ENCODE data around the gene CD302.
"Not testable (repeated sequence)": the region's sequence is repeated elsewhere in the genome, so short reads cannot be mapped to it uniquely, and the experiment has no call there.

CD302 gene

DNA sequence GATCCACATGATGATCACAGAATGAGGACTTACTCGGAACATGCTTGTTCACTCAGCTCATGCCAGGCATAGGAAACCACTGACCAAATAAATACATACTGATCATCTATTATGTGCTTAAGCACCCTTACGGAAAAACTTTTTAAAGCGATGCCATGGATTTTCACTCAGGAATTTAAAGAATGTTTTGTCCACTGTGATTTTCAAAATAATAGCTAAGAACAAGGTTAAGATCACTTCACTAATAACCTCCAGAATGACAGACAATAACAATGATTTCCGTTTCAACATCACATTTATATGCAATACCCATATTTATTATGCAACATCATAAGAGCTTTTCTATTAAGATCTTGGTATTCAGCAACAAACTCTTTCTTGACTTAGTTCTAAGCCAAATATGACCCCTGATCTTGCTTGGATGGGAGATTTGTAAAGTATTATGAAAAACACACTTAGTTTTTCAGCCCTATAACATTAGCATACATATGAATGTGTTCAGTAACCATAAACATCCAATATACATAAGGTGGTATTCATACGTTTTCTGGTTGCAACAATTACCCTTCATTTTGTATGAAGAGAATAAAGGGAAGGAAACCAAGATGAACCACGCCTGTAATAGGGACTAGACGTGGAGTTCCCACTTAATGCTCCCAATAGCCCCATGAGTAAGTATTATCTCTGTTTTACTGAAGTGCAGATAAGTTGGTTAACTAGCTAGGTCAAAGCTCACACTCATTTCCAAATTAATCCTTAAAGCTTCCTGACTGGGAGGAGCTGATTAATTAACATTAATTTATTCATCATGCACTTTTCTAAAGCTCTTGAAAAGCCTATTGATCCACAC is 1.9 kb downstream of the CD302 start:
- FAIRE-seq (no peak), DNase-seq (ENCODE audit: extremely low spot score, insufficient read length, low read depth) (no peak)

GRCh38 chr2:159793326-159793725 is 4.7 kb downstream of the CD302 start:
- DNase-seq (ENCODE audit: extremely low spot score, insufficient read length, low read depth) (no peak), FAIRE-seq (no peak)

DNA sequence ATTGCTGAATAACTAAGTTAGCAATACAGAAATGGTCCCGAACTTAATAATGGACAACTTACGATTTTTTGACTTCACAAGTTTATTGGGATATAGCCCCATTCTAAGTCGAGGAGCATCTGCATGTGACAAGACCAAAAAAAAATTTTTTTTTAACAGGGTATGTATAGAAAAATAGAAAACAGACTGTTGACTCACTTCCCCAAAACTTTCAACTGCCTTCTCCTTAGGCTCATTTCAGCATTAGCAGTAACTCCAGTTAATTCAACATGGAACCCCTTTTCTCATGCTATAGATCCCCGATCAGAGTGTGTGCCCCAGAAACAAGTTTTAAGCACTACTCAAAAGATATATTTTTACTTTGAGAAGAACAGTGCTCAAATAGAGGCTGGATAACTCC is 5.4 kb downstream of the CD302 start:
- DNase-seq (ENCODE audit: extremely low spot score, insufficient read length, low read depth): no peak

DNA sequence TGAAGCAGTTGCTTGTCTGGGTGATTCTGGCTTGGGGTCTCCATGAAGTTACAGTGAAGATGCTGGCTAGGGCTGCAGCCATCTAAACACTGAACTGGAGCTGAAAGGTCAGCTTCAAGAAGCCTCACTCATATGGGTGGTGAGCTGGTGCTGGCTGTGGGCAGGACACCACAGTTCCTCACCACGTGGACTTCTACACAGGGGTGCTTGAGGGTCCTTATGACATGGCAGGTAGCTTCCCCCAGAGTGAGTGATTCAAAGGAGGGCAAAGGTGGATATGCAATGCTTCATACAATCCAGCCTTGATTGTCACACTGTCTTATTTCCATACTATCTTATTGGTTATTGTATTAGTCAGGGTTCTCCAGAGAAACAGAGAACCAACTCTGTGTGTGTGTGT is 6.0 kb downstream of the CD302 start:
- DNase-seq (ENCODE audit: extremely low spot score, insufficient read length, low read depth) (no peak), FAIRE-seq (no peak)

More for the DNA sequence above, 5.4 kb downstream of the CD302 start:
- no peak for FAIRE-seq

- DNase-seq (ENCODE audit: extremely low spot score, insufficient read length, low read depth) (no peak), FAIRE-seq (peak; percentile 53)
Observed at GRCh38 chr2:159790323-159790722, 7.7 kb downstream of the CD302 start.

- no peak for FAIRE-seq
- DNase-seq (ENCODE audit: extremely low spot score, insufficient read length, low read depth): no peak
Observed at GRCh38 chr2:159788253-159788652, 9.8 kb downstream of the CD302 start.

- not testable (repeated sequence) for FAIRE-seq; DNase-seq (ENCODE audit: extremely low spot score, insufficient read length, low read depth)
Observed at GRCh38 chr2:159787647-159788046, 10.4 kb downstream of the CD302 start.

GRCh38 chr2:159786938-159787337 is 11.1 kb downstream of the CD302 start:
- no peak for DNase-seq (ENCODE audit: extremely low spot score, insufficient read length, low read depth)
- FAIRE-seq: no peak

DNA sequence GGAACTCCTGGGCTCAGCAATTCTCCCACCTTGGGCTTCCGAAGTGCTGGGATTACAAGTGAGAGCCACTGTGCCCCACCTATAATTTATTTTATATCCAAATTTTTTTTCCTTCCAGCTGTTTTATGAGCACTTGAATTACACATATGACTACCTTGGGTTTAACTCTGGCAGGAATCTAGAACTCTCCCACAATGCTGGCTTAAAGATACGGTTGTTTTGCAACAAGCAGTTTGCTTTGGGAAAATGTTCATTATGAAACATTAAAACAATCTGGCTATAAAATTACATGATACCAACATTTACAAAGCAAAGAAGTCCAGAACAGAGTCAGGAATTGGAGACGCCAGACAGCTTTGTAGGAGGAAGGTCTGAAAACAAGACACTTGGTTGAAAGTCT is 12.8 kb downstream of the CD302 start:
- DNase-seq (ENCODE audit: extremely low spot score, insufficient read length, low read depth) (no peak), FAIRE-seq (no peak)

DNA sequence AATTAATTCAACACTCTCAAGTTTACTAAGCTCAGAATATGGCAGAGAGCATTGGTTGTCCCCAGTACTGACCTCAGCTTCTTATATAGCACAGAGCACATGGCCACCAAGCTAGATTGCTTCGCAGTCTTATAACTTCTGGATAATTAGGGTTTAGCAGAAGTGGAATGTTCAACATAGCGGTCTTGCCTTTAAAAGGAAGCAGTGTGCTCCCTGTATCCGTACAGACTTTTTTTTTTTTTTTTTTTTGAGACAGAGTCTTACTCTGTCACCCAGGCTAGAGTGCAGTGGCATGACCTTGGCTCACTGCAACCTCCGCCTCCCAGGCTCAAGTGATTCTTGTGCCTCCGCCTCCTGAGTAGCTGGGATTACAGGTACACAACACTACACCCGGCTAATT is 13.3 kb downstream of the CD302 start:
- not testable (repeated sequence) for FAIRE-seq; DNase-seq (ENCODE audit: extremely low spot score, insufficient read length, low read depth)

GRCh38 chr2:159783556-159783955 is 14.5 kb downstream of the CD302 start:
- FAIRE-seq: no peak
- no peak for DNase-seq (ENCODE audit: extremely low spot score, insufficient read length, low read depth)

DNA sequence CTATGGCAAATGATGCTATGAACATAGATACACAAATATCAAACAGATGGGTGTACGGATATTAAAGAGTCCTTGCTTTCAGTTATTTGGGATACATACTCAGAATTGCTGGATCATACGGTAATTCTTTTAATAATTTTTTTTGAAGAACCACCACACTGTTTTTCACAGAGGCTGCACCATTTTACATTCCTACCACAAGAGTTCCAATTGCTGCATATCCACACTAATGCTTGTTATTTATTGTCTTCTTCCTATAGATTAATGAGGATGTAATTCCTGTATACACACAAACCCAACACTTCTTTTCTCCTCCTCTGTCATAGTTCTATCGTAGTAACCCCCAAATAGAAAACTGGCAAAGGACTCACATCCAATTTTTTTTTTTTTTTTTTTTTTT is 21.7 kb downstream of the CD302 start:
- no peak for FAIRE-seq
- no peak for DNase-seq (ENCODE audit: extremely low spot score, insufficient read length, low read depth)

GRCh38 chr2:159775021-159775420 is 23.0 kb downstream of the CD302 start:
- FAIRE-seq (no peak), DNase-seq (ENCODE audit: extremely low spot score, insufficient read length, low read depth) (no peak)

DNA sequence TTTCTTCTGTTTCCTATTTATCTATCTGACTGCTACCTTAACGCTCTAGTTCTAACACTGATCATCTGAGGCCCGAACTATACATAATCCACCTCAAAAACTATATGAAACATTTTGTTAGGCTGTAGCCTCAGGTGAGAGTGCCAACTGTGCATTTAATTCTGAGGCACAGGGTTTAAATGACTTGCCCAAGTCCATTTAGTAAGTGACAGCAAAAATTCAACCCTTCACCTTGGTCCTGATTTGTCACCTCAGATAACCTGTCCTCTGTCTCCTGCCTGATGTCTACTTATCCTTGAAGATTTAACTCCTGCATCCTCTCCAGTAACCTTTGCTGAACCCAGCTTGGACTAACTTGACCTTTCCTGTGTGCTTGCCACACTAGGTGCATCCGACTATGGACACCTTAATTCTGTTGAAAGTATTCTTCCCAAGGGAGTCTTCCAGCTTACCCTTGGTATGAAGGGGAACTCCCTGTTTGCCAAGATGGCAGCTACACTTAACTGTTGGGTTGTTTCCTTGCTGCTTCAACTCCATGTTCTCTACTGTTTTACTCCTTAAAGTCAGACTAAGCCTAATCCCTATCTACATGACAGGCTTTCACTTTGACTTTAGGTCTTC is 23.5 kb downstream of the CD302 start:
- FAIRE-seq (no peak), DNase-seq (ENCODE audit: extremely low spot score, insufficient read length, low read depth) (no peak)

DNA sequence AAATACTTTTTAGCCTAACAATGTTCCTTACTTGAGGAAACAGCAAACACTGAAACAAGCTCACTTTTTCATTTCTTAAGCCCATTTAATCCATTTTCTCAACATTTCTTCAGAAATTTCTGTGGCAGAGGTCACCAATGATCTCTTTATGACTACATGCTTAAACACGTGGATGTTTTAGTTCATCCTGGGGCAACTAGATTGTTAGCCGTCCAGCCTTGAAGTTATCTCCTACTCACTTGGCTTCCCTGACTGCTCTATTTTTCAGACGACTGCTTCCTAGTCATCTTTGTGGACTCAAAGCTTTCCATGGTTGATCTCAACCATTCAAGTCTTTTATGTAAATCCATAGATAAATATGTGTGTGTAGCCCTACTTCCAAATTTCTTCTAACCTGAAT is 24.1 kb downstream of the CD302 start:
- DNase-seq (ENCODE audit: extremely low spot score, insufficient read length, low read depth) (no peak), FAIRE-seq (no peak)

DNA sequence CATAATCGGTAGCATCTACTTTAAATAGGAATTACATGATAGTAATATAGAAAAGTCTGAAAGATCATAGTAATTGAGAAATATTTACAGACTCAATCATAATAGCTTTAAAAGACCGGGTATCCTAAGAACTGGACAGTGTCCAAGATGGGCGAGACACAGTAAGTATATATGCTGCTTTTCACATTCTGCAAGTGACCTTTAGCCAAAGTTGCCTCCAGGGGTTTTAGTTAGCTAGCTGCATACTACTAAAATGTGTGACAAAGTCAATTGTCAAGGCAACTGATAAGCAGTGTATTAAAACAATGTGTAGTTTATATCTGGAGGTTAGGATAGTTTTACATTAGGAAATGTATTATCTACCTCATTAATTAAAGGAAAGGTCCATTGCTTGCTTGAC is 24.6 kb downstream of the CD302 start:
- no peak for DNase-seq (ENCODE audit: extremely low spot score, insufficient read length, low read depth)
- no peak for FAIRE-seq

DNA sequence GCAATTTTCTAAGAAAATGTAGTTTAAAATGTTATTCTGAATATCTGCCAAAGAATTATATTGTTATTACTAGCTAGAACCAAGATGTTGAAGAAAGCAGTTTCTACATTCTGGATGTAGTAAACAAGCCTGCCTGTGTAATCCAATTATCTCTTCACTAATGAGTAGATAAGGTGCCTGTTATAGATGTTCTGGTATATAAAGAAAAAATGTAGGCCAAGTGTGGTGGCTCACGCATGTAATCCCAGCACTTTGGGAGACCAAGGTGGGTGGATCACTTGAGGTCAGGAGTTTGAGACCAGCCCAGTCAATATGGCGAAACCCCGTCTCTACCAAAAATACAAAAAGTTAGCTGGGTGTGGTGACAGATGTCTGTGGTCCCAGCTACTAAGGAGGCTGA is 28.9 kb downstream of the CD302 start:
- FAIRE-seq: no peak
- DNase-seq (ENCODE audit: extremely low spot score, insufficient read length, low read depth): no peak

DNA sequence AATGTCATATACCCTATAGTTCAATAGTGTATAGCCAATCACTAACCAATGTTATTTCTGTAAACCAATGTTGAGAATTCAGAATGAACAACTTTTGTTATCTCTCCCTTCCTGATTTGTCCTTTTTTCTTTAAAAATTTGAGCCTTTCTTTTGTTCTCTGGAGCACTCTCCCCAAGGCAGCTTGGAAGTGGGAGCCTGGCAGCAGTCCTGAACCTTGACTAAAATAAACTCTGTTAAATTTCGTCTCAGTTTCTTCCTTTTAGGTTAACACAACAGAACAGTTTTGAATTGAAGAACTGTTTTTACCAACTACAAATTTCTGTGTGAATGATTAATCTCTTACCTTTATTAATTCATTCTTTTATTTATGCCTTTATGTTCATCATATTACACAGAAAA is 35.9 kb downstream of the CD302 start:
- FAIRE-seq: no peak
- no peak for DNase-seq (ENCODE audit: extremely low spot score, insufficient read length, low read depth)

DNA sequence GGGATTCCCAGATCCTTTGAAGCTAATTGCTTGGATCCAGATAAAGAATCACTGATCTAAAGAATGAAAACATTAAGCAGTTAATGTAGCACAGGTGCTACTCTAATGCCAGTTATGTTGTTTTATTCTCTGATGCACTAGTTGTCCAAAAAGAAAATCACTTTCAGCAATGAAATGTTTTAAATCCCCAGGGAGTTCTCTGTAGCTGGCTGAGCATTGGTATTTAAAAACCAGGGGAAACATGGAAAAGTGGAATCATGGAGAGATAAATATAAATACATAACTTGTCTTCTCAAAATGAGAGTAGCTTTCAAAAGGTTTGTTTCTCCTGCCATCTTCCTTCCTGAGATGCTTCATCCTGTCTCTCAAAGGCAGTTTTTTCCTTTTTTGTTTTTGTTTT is 37.7 kb downstream of the CD302 start:
- FAIRE-seq (no peak), DNase-seq (ENCODE audit: extremely low spot score, insufficient read length, low read depth) (no peak)

GRCh38 chr2:159759577-159759976 is 38.4 kb downstream of the CD302 start:
- FAIRE-seq (no peak), DNase-seq (ENCODE audit: extremely low spot score, insufficient read length, low read depth) (no peak)

DNA sequence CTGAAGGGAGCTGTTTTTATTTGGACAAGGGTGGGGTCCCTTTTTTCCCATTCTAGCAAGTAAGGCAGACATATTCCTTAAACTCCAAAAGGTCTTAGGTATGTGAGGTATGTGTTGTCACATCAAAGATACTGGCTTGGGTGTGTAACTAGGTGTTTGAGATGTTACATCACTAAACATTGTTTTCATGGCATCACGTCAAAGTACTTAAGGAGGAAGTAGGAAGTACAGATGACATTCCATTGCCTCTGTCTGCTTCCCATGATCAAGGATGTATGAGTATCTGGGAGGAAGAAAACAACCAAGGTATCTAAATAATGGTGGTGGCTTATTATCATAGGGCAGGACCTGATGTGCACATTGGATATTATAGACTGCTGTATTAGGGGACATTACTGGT is 39.3 kb downstream of the CD302 start:
- FAIRE-seq (no peak), DNase-seq (ENCODE audit: extremely low spot score, insufficient read length, low read depth) (no peak)

DNA sequence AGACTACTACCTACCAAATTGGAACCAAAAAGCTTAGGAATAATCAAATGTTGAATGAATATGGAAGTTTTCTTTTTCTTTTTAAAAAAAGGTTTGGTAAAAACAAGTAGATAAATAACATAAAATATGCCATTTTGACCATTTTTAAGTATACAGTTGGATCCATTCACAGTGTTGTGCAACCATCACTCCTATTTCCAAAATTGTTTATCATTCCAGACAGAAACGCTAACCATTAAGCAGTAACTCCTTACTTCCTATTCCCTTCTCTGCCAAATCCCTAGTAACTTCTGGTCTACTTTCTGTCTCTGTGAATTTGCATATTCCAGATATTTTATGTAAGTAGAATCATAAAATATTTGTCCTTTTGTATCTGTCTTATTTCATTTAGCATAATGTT is 39.8 kb downstream of the CD302 start:
- no peak for DNase-seq (ENCODE audit: extremely low spot score, insufficient read length, low read depth)
- FAIRE-seq: no peak

Data from GM18507 (cell line).